GM18907 (cell line): ENCODE results near the gene BRMS1.

ENCODE experiments used
- ATAC-seq: cut with Tn5 transposase; IDR thresholded peaks from one replicate; pipeline ENCODE4 v1.9.1; 2021; ENCODE audit warnings: mild to moderate bottlenecking, moderate library complexity; ENCODE audit not compliant: unreplicated experiment

The BRMS1 gene

GRCh38 chr11:66288671-66289547, 56.0 kb downstream of the BRMS1 start, which contains the start of gene YIF1A:
YIF1A (minus strand) TSS chr11:66289143; CDS start chr11:66288985, 158 bp downstream.
- peak; percentile 87 for ATAC-seq

GRCh38 chr11:66287889-66288670, 56.8 kb downstream of the BRMS1 start:
- ATAC-seq, result no peak
